Tibial nerve (tissue), 4 donors: ENCODE results near the gene FCF1.

Experiments used
- EP300 ChIP-seq, 2 donors: sonication (generic); formaldehyde crosslinking; IDR thresholded peaks; one replicate each; pipeline ENCODE4 v1.6.1; 2017; ENCODE audit warnings: antibody characterized with exemption in 2 of 2, mild to moderate bottlenecking in 1 of 2
- POLR2A ChIP-seq, 2 donors: fragments of 450-650 bp; IDR thresholded peaks; one replicate each; pipeline ENCODE4 v1.6.1; 2017; ENCODE audit warnings: antibody characterized with exemption in 2 of 2, mild to moderate bottlenecking in 2 of 2, moderate library complexity in 2 of 2
- TF ChIP-seq, protein P1 (sequence below), 5 experiments: fragments of 200-600 bp in 3 of 5; fragments of 450-650 bp in 2 of 5; sonication (generic) in 3 of 5; IDR thresholded peaks; one replicate each; pipeline ENCODE4 v1.5.1; 2016 to 2019; ENCODE audit warnings: antibody characterized with exemption in 5 of 5, mild to moderate bottlenecking in 3 of 5, moderate library complexity in 2 of 5

DNA sequence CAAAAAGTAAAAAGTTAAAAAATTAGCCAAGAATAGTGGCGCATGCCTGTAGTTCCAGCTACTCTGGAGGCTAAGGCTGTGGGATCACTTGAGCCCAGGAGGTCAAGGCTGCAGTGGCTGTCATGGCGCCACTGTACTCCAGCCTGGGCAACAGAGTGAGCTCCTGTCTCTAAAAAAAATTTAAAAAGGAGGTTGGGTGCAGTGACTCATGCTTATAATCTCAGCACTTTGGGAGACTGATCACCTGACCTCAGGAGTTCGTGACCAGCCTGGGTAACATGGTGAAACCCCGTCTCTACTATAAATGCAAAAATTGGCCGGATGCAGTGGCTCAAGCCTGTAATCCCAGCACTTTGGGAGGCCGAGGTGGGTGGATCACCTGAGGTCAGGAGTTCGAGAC lies 42.0 kb downstream of the FCF1 start:
- TF ChIP-seq, protein P1, sequence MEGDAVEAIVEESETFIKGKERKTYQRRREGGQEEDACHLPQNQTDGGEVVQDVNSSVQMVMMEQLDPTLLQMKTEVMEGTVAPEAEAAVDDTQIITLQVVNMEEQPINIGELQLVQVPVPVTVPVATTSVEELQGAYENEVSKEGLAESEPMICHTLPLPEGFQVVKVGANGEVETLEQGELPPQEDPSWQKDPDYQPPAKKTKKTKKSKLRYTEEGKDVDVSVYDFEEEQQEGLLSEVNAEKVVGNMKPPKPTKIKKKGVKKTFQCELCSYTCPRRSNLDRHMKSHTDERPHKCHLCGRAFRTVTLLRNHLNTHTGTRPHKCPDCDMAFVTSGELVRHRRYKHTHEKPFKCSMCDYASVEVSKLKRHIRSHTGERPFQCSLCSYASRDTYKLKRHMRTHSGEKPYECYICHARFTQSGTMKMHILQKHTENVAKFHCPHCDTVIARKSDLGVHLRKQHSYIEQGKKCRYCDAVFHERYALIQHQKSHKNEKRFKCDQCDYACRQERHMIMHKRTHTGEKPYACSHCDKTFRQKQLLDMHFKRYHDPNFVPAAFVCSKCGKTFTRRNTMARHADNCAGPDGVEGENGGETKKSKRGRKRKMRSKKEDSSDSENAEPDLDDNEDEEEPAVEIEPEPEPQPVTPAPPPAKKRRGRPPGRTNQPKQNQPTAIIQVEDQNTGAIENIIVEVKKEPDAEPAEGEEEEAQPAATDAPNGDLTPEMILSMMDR (IDR thresholded peaks at IDR 0.05), result no peak
- TF ChIP-seq POLR2A (IDR thresholded peaks at IDR 0.05) (no peak), EP300 (IDR thresholded peaks at IDR 0.05) (no peak)
